Stimulated activated naive B cell treated with anti-CD40 and anti-IgM and Interleukin-4, amounts not matched to agents 10 μg/mL and 1 μg/mL and 100 μg/mL, for 72 hours (primary cell): ENCODE results near the gene SIX5.
"Not testable (repeated sequence)": the region's sequence is repeated elsewhere in the genome, so short reads cannot be mapped to it uniquely, and the experiment has no call there.

Experiments
- ATAC-seq, 2 donors: fragments of 150-1000 bp; cut with Tn5 transposase; replicated peaks; 2 replicates each; pipeline ENCODE4 v1.10.0; 2021; ENCODE audit warnings: moderate library complexity in 1 of 2
- DNase-seq: peaks from one replicate; pipeline ENCODE4 v3.0.0; 2021
- H3K27ac Mint-ChIP-seq: one replicate; pipeline ENCODE4 v1.8.0; 2022; ENCODE audit warnings: mild to moderate bottlenecking, mixed read lengths
- H3K27me3 Mint-ChIP-seq, 2 donors: one replicate each; pipeline ENCODE4 v1.8.0; 2022; ENCODE audit warnings: mixed read lengths in 2 of 2
- H3K36me3 Mint-ChIP-seq, 2 donors: one replicate each; pipeline ENCODE4 v1.8.0; 2022; ENCODE audit warnings: mixed read lengths in 2 of 2, mild to moderate bottlenecking in 1 of 2
- H3K4me1 Mint-ChIP-seq, 2 donors: one replicate each; pipeline ENCODE4 v1.8.0; 2022; ENCODE audit warnings: mixed read lengths in 2 of 2, mild to moderate bottlenecking in 1 of 2
- H3K4me3 Mint-ChIP-seq, 2 donors: one replicate each; pipeline ENCODE4 v1.8.0; 2022; ENCODE audit warnings: mild to moderate bottlenecking in 2 of 2, mixed read lengths in 2 of 2, moderate library complexity in 1 of 2
- H3K9me3 Mint-ChIP-seq, 2 donors: one replicate each; pipeline ENCODE4 v1.8.0; 2022; ENCODE audit warnings: mixed read lengths in 2 of 2, mild to moderate bottlenecking in 1 of 2

The SIX5 gene

DNA sequence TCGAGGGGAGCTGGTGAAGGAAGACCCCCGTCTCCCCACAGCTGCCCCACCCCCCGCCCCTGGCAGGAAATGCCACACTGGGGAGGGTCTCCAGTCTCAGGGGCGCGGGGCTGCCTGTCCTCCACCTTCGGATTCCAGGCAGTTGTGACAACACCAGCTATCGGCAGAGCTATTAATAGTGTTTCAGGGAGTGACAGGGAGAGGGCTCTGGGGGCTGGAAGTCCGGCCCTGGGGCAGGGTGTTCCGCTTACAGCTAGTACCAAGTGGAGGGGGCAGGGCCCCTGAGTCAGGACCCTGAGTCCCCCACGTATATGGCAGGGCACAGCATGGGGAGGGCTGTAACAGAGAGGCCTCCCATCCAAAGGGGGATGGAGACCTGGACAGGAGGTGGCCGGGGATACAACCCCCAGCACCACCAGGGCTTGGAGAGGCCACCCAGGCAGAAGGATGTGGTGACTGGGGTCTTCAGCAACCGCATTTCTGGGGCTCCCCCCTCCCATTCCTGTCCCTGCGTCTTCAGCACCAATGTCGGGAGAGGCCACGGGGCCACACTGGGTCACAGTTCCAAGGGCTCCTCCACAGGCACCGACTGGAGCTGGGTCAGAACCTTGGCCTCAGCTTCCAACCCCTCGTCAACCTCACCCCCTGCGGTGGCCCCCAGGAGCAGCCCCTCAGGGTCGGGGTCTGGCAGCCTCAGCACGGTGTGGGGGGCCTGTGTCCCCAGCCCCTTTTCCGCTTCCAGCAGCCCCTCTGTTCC, 3.9 kb downstream of the SIX5 start:
- DNase-seq (no peak), ATAC-seq (no peak)
- H3K36me3 Mint-ChIP-seq = peaks cover 0 to 2% of the 10 kb centered on the region in 2 donors
- H3K4me3 Mint-ChIP-seq = no peak overlapping the region
- peak overlapping the region; percentile 56 for H3K27ac Mint-ChIP-seq
- peaks cover 32 to 42% of the 10 kb centered on the region in 2 donors for H3K27me3 Mint-ChIP-seq
- no peaks in the 10 kb centered on the region for H3K9me3 Mint-ChIP-seq
- peaks cover 10 to 25% of the 10 kb centered on the region in 2 donors for H3K4me1 Mint-ChIP-seq

DNA sequence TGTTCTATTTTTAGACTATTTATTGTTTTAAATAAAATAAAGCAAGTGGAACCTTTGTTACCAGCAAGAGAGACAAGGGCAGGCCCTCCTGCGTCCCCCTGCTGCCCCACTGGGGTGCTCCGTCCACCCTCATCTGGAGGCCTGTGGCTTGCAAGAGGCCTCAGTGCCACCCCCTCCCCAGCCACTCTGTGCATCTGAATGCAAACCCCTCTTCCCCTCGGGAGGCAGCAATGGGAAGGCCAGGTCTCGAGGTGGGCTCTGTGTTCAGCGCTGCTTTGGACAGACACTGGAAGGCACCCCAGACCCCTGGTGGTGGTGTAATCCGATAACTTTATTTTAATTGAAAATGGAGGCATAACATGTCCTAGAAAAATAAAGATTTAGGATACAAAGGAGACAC, 4.6 kb downstream of the SIX5 start:
- Mint-ChIP-seq H3K4me3 (no peak overlapping the region), H3K27me3 (peaks cover 34 to 44% of the 10 kb centered on the region in 2 donors)

DNA sequence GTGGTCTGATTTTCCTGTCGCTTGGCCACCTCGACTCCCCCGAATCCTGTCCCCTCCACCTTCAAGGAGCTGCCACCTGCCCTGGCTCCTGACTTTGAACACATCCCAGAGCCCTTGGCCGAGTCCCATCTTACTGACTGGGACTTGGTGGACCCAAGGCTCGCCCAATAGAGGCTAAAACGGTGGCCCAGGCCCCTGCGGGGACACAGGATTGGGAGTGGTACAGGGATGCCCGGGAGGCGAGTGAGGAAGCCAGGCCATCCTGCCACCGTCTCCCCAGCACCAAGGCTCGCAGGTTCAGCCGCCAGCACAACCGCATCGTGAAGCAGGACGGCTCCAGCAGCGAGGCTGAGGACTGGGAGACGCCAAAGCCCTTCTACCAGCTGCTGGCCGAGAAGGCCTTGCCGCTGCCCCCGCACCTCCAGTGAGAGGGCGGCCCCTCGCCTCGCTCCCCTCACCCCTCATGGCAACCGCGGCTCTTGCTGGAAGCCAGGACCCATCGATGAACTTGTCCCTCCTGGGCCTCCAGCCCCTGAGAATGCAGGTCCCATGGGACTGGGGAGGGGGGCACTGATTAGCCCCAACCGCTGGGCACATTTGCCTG, 5.3 kb downstream of the SIX5 start:
- H3K9me3 Mint-ChIP-seq = no peaks in the 10 kb centered on the region
- no peak for DNase-seq
- peaks cover 39 to 50% of the 10 kb centered on the region in 2 donors for H3K27me3 Mint-ChIP-seq
- H3K27ac Mint-ChIP-seq = no peak overlapping the region
- no peak for ATAC-seq
- H3K4me1 Mint-ChIP-seq = peaks cover 5 to 13% of the 10 kb centered on the region in 2 donors
- H3K4me3 Mint-ChIP-seq = no peak overlapping the region
- H3K36me3 Mint-ChIP-seq = peaks cover 0 to under 1% of the 10 kb centered on the region in 2 donors

More for the DNA sequence above, 4.6 kb downstream of the SIX5 start:
- DNase-seq (no peak), ATAC-seq (no peak)
- Mint-ChIP-seq H3K4me1 (peaks cover 8 to 19% of the 10 kb centered on the region in 2 donors), H3K36me3 (peaks cover 0 to 2% of the 10 kb centered on the region in 2 donors), H3K27ac (peak overlapping the region; percentile 56), H3K9me3 (no peaks in the 10 kb centered on the region)

DNA sequence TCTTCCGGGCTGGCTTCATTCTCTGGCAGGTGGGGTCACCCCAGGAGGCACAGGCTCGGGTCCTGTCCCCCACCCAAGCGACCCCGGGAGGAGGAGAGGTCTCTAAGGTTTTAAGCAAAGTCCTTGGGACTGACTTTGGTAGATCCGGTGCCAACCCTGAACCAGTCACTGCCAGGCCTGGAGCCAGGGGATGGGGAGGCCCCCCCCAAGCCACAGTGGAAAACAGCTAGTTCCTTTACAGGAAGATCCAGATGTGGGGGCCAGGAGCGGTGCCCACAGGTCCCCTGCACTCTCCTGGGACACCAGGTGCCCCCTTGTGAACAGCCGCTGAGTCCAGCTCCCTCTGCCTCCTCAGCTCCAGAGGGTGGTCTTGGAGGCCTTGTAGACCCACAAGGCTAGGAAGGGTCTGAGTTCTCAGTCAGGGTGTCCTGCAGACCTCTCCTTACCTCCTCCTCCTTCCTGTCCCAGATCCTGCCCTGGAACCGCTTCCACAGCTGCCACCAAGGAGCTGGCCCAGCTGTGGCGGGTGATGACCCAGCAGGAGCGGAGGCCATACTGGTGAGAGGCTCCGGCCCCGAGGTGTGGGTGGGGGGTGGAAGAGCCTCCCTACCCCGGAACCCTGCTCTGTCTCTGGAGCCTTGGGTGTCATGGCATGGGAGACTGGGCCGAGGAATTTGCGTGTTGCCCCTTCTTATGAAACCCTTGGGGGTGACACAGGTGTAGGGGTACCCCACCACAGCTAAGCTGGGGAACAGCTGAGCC, 6.0 kb downstream of the SIX5 start:
- Mint-ChIP-seq H3K36me3 (no peaks in the 10 kb centered on the region), H3K9me3 (no peaks in the 10 kb centered on the region), H3K4me1 (peaks cover 5 to 11% of the 10 kb centered on the region in 2 donors), H3K27me3 (peaks cover 39 to 56% of the 10 kb centered on the region in 2 donors), H3K27ac (no peak overlapping the region), H3K4me3 (no peak overlapping the region)
- ATAC-seq = no peak
- no peak for DNase-seq

DNA sequence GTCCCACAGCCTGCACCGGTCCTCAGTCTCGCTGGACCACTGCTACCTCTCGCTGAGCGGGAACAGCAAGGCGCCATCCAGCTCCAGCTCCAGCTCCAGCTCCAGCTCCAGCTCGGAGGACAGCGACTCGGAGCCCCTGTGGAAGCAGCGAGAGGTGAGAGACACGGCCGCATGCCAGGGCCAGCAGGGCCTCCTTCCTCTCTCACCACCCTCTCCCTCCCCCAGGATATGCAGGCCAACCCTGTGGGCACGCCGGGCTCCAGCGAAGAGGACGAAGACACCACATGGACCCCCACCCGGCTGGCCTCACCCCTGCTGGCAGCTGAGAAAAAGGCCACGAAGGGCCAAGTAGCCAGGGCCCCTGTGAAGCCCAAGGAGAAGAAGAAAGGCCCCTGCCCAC, 7.3 kb downstream of the SIX5 start:
- no peak for DNase-seq
- H3K4me1 Mint-ChIP-seq = peaks cover 0 to 2% of the 10 kb centered on the region in 2 donors
- H3K27me3 Mint-ChIP-seq = peaks cover 35 to 50% of the 10 kb centered on the region in 2 donors
- no peak overlapping the region for H3K4me3 Mint-ChIP-seq
- no peaks in the 10 kb centered on the region for H3K36me3 Mint-ChIP-seq
- ATAC-seq = no peak
- no peaks in the 10 kb centered on the region for H3K9me3 Mint-ChIP-seq
- no peak overlapping the region for H3K27ac Mint-ChIP-seq

DNA sequence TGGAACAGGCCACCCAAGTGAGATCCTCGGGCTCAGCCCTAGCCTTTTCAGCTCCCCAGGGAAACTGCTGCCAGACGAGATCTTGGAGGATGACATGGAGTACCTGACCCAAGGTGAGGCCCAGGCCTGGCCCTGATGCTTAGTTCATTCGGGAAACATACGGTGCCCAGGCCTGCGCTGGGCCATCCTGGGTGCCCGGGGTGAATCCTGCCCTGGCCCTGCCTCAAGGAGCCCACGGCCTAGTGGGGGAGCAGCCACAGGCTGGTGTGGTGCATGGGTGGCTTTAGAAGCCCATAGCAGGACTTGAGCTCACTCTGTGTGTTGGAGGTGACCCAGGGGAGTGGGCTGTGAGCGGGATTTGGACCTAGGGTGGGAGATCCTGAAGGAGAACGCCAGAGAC, 10.1 kb downstream of the SIX5 start:
- no peaks in the 10 kb centered on the region for H3K9me3 Mint-ChIP-seq
- H3K27me3 Mint-ChIP-seq = peaks cover 20 to 31% of the 10 kb centered on the region in 2 donors
- DNase-seq (no peak), ATAC-seq (no peak)
- H3K4me1 Mint-ChIP-seq = no peaks in the 10 kb centered on the region
- no peak overlapping the region for H3K27ac Mint-ChIP-seq
- no peaks in the 10 kb centered on the region for H3K36me3 Mint-ChIP-seq
- H3K4me3 Mint-ChIP-seq = no peak overlapping the region

DNA sequence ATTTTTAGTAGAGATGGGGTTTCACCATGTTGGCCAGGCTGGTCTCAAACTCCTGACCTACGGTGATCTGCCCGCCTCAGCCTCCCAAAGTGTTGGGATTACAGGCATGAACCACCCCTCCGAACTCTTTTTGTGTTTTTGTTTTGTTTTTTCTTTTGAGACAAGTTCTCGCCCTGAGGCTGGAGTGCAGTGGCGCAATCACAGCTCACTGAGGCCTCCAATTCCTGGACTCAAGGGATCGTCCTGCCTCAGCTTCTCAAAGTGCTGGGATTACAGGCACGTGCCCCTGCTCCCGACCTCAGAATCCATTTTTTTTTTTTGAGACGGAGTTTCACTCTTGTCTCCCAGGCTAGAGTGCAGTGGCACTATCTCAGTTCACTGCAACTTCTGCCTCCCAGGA, 11.4 kb downstream of the SIX5 start:
- ATAC-seq (no peak), DNase-seq (no peak)
- Mint-ChIP-seq H3K36me3 (no peaks in the 10 kb centered on the region), H3K27ac (no peak overlapping the region), H3K4me1 (no peaks in the 10 kb centered on the region), H3K4me3 (no peak overlapping the region), H3K9me3 (no peaks in the 10 kb centered on the region), H3K27me3 (peaks cover 20 to 37% of the 10 kb centered on the region in 2 donors)

DNA sequence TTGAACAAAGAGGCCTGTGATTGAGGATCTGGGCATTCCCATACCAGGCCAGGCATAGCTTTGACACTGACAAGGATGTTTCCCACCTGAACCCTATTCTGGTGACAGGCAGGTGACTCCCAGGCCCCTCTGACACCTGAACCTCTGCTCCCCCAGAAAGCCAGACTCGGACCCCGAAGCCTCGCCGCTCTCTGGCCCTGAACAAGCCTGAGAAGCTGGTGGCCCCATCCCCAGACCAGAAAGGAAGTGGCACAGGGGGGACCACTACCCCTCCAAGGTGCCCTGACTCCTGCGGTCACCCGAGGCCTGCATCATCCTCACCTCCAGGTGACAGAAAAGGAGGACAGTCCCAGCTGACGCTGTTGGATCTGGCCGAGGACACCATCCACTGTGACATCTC, 14.7 kb downstream of the SIX5 start:
- no peak overlapping the region for H3K4me3 Mint-ChIP-seq
- H3K27ac Mint-ChIP-seq = no peak overlapping the region
- no peaks in the 10 kb centered on the region for H3K36me3 Mint-ChIP-seq
- DNase-seq (no peak), ATAC-seq (no peak)
- no peaks in the 10 kb centered on the region for H3K4me1 Mint-ChIP-seq
- H3K27me3 Mint-ChIP-seq = peaks cover 9 to 22% of the 10 kb centered on the region in 2 donors
- H3K9me3 Mint-ChIP-seq = no peaks in the 10 kb centered on the region

DNA sequence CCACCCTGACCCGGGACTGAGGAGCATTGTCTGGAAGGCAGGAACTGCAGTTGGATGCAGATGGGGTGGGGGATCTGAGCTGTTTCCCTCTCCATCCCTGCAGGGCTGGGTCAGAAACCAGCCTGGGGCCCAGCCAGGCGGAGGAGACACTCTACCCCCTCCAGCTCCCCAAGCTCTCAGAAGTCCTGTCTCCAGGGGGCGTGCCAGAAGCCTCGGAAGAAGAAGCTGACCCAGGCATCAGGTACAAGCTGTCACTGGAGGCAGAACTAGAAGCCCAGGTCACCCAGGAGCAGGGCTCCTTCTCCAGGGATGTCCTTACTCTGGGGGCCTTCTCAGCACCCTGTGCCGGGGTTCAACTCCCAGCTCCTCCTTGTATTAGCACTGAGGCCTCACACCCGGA, 15.5 kb downstream of the SIX5 start:
- no peaks in the 10 kb centered on the region for H3K36me3 Mint-ChIP-seq
- DNase-seq (no peak), ATAC-seq (no peak)
- H3K9me3 Mint-ChIP-seq = no peaks in the 10 kb centered on the region
- no peak overlapping the region for H3K27ac Mint-ChIP-seq
- H3K27me3 Mint-ChIP-seq = peaks cover 6 to 14% of the 10 kb centered on the region in 2 donors
- H3K4me3 Mint-ChIP-seq = no peak overlapping the region
- no peaks in the 10 kb centered on the region for H3K4me1 Mint-ChIP-seq

DNA sequence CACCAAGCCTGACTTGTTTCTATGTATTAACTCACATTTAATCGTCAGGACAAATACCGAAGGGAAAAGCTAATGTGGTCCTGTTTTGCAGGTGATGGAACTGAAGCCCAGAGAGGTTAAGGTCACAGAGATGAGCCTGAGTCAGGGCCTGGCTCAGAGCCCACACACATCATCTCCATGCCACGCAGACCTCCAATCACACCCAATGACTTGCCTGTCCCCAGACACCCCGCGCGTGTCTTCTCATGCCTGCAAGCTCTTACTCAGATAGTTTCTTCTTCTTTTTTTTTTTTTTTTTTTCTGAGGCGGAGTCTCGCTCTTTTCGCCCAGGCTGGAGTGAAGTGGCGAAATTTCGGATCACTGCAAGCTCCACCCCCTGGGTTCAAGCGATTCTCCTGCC, 16.4 kb downstream of the SIX5 start:
- ATAC-seq (no peak), DNase-seq (no peak)
- Mint-ChIP-seq H3K9me3 (no peaks in the 10 kb centered on the region), H3K27me3 (peaks cover 6 to 18% of the 10 kb centered on the region in 2 donors), H3K4me1 (no peaks in the 10 kb centered on the region), H3K27ac (no peak overlapping the region), H3K4me3 (no peak overlapping the region), H3K36me3 (no peaks in the 10 kb centered on the region)

DNA sequence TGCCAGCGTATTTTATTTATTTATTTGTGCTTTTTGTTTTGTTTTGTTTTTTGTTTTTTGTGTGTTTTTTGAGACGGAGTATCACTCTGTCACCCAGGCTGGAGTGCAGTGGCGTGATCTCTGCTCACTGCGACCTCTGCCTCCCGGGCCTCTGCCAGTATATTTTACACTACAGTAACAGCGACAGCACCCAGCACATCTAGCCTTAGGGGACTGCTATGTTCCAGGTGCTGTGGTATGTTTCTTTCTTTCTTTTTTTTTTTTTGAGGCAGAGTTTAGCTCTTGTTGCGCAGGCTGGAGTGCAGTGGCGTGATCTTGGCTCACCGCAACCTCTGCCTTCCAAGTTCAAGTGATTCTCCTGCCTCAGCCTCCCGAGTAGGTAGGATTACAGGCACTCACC, 17.6 kb downstream of the SIX5 start:
- not testable (repeated sequence) for H3K4me3 Mint-ChIP-seq, H3K27ac Mint-ChIP-seq

DNA sequence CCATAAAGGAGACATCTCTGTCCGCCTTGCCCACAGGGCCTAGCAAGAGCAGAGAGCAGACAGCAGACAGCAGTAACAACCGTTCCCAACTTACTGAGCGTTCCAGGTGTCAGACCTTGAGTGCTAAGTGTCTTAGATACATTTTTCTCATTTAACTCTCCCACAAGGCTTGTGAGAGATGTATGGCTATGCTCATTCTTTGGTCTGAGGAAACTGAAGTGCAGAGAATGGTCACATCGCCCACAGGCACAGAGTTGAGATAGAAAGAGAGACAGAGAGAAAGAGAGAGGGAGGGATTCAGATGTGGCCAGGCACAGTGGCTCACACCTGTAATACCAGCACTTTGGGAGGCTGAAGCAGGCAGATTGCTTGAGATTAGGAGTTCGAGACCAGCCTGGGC, 21.5 kb downstream of the SIX5 start:
- Mint-ChIP-seq H3K27ac (no peak overlapping the region), H3K27me3 (peaks cover 18 to 36% of the 10 kb centered on the region in 2 donors), H3K4me1 (no peaks in the 10 kb centered on the region), H3K4me3 (no peak overlapping the region), H3K36me3 (no peaks in the 10 kb centered on the region), H3K9me3 (no peaks in the 10 kb centered on the region)
- ATAC-seq (no peak), DNase-seq (no peak)

More for the DNA sequence above, 17.6 kb downstream of the SIX5 start:
- H3K36me3 Mint-ChIP-seq, H3K4me1 Mint-ChIP-seq, ATAC-seq, H3K9me3 Mint-ChIP-seq, DNase-seq: not testable (repeated sequence)
- H3K27me3 Mint-ChIP-seq = peaks cover 9 to 22% of the 10 kb centered on the region in 2 donors

DNA sequence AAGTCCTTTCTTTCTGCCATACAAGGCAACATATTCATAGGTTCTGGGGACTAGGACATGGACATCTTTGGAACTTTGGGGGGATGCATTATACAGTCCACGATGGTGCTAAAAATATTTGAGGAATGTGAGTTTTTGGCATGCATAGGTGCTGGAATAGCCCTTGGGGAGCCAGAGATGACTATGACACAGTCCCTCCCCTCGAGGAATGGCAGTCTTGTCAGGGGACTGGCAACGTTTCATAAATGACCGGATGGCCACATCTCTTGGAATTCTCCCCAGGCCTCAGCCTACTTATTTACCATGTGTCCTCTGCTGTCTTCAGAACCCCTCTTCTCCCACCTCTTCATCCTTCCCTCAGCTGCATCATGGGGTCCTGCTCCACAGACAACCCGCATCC, 22.2 kb downstream of the SIX5 start:
- Mint-ChIP-seq H3K9me3 (no peaks in the 10 kb centered on the region), H3K4me1 (no peaks in the 10 kb centered on the region), H3K4me3 (no peak overlapping the region), H3K27ac (no peak overlapping the region), H3K27me3 (peaks cover 18 to 41% of the 10 kb centered on the region in 2 donors), H3K36me3 (no peaks in the 10 kb centered on the region)
- ATAC-seq (no peak), DNase-seq (no peak)

DNA sequence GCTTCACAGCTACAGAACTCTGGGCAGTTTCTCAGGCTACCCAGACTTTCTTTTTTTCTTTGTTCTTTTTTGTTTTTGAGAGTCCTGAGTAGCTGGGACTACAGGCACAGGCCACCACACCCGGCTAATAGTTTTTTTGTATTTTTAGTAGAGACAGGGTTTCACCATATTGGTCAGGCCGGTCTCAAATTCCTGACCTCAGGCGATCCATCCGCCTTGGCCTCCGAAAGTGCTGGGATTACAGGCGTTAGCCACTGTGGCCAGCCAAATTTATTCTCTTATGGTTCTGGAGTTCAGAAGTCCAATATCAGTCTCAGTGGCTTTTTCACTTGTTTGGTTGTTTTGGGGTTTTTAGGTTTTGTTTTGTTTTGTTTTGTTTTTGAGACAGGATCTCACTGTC, 23.4 kb downstream of the SIX5 start:
- no peaks in the 10 kb centered on the region for H3K9me3 Mint-ChIP-seq
- no peak overlapping the region for H3K27ac Mint-ChIP-seq
- peaks cover 18 to 41% of the 10 kb centered on the region in 2 donors for H3K27me3 Mint-ChIP-seq
- ATAC-seq = no peak
- no peaks in the 10 kb centered on the region for H3K36me3 Mint-ChIP-seq
- no peaks in the 10 kb centered on the region for H3K4me1 Mint-ChIP-seq
- DNase-seq = no peak
- H3K4me3 Mint-ChIP-seq = no peak overlapping the region
